H1 (cell line): Measurements from ENCODE around the gene DOCK11. TPM values are rescaled to one million over a fixed set of nuclear protein-coding genes. Genes with fewer than 3 reads are reported as not detected.
"Not testable (repeated sequence)": the region's sequence is repeated elsewhere in the genome, so short reads cannot be mapped to it uniquely, and the experiment has no call there.

ENCODE experiments used
- CTCF ChIA-PET: fragments of 300-600 bp; sonication (Branson Sonifier 250); formaldehyde crosslinking; loops from one replicate; lab custom pipeline; 2021; ENCODE audit not compliant: partially characterized antibody; lab: Charles Lee
- POLR2A ChIA-PET: fragments of 300-600 bp; sonication (Branson Sonifier 250); formaldehyde crosslinking; loops from one replicate; lab custom pipeline; 2021; ENCODE audit warnings: inconsistent platforms; ENCODE audit not compliant: partially characterized antibody; lab: Charles Lee
- DNase-seq, 2 experiments: peaks; one replicate each; pipeline versions ENCODE4 v3.0.0 to v3.0.0-alpha.2; 2010 to 2022; ENCODE audit warnings: low spot score in 2 of 2, low read depth in 1 of 2, mixed read lengths in 1 of 2
- FAIRE-seq: peaks from 2 replicates; lab custom pipeline; 2011; peaks lifted over from hg19 to GRCh38; lab: Jason Lieb, UNC
- H2AFZ ChIP-seq: 2 replicates; pipeline ENCODE4 v1.8.1; 2012; ENCODE audit warnings: low read length, inconsistent platforms
- H2AK5ac ChIP-seq: 2 replicates; pipeline ENCODE4 v1.6.1; 2013; ENCODE audit warnings: low read depth, low read length
- H2BK120ac ChIP-seq: replicated peaks from 2 replicates; pipeline ENCODE3; 2013; ENCODE audit warnings: low read depth, low read length, inconsistent platforms
- H2BK12ac ChIP-seq: 2 replicates; pipeline ENCODE4 v1.6.1; 2013; ENCODE audit warnings: low read depth, low read length
- H2BK15ac ChIP-seq: 2 replicates; pipeline ENCODE4 v1.6.1; 2013; ENCODE audit warnings: low read length
- H2BK20ac ChIP-seq: 2 replicates; pipeline ENCODE4 v1.6.1; 2013; ENCODE audit warnings: low read length
- H2BK5ac ChIP-seq: 2 replicates; pipeline ENCODE4 v1.6.1; 2013; ENCODE audit warnings: low read depth, low read length
- H3K14ac ChIP-seq: 2 replicates; pipeline ENCODE4 v1.6.1; 2013; ENCODE audit warnings: inconsistent platforms; ENCODE audit not compliant: insufficient read length
- H3K18ac ChIP-seq: 2 replicates; pipeline ENCODE4 v1.6.1; 2013; ENCODE audit warnings: low read length; ENCODE audit errors: extremely low read depth
- H3K23ac ChIP-seq: 2 replicates; pipeline ENCODE4 v1.6.1; 2013; ENCODE audit warnings: inconsistent platforms; ENCODE audit not compliant: insufficient read length
- H3K23me2 ChIP-seq: 2 replicates; pipeline ENCODE4 v1.6.1; 2013; ENCODE audit warnings: low read depth, low read length
- H3K27ac ChIP-seq: 2 replicates; pipeline ENCODE4 v1.6.1; 2011; ENCODE audit warnings: low read depth, low read length, inconsistent platforms
- H3K27me3 ChIP-seq, 4 experiments: replicated peaks in 1 of 4; 1 replicate in 1 of 4; 2 replicates in 3 of 4; pipeline versions ENCODE4 v1.6.1 to v1.8.1; 2011 to 2013; ENCODE audit warnings: low read length in 3 of 4, mild to moderate bottlenecking in 3 of 4, inconsistent platforms in 2 of 4, mixed read lengths in 2 of 4, moderate library complexity in 1 of 4; ENCODE audit not compliant: control insufficient read depth in 3 of 4, insufficient read depth in 3 of 4; ENCODE audit errors: extremely low read depth in 1 of 4
- H3K36me3 ChIP-seq, 4 experiments: 2 replicates each; pipeline versions ENCODE4 v1.6.1 to v1.8.1; 2011 to 2013; ENCODE audit warnings: mild to moderate bottlenecking in 4 of 4, low read length in 3 of 4, moderate library complexity in 2 of 4, control low read depth in 1 of 4, inconsistent platforms in 1 of 4; ENCODE audit not compliant: insufficient read depth in 4 of 4, control insufficient read depth in 2 of 4
- H3K4ac ChIP-seq: replicated peaks from 2 replicates; pipeline ENCODE3; 2013; ENCODE audit warnings: low read length, low read depth, mixed read lengths, inconsistent platforms; ENCODE audit not compliant: insufficient read length
- H3K4me1 ChIP-seq, 4 experiments: replicated peaks in 1 of 4; 1 replicate in 1 of 4; 2 replicates in 3 of 4; pipeline versions ENCODE4 v1.6.1 to v1.8.1; 2011 to 2013; ENCODE audit warnings: low read length in 3 of 4, inconsistent platforms in 2 of 4, mixed read lengths in 1 of 4; ENCODE audit not compliant: insufficient read depth in 4 of 4, control insufficient read depth in 3 of 4
- H3K4me2 ChIP-seq, 2 experiments: 2 replicates each; pipeline versions ENCODE4 v1.6.1 to v1.8.1; 2011 to 2013; ENCODE audit warnings: low read depth in 2 of 2, low read length in 2 of 2, control low read depth in 1 of 2, inconsistent platforms in 1 of 2, mild to moderate bottlenecking in 1 of 2; ENCODE audit not compliant: insufficient read depth in 1 of 2
- H3K4me3 ChIP-seq, 4 experiments: fragments of 200-600, 300-600 bp in 1 of 4; sonication (generic), shearing (Covaris generic), sonication (Bioruptor Twin) in 1 of 4; 2 replicates each; pipeline versions ENCODE4 v1.5.1 to v1.8.1; 2011 to 2016; ENCODE audit warnings: low read length in 4 of 4, low read depth in 3 of 4, control low read depth in 2 of 4, inconsistent platforms in 2 of 4, mild to moderate bottlenecking in 2 of 4, mixed read lengths in 1 of 4, moderate library complexity in 1 of 4; ENCODE audit not compliant: insufficient read depth in 2 of 4; ENCODE audit errors: extremely low read depth in 1 of 4
- H3K56ac ChIP-seq: replicated peaks from 2 replicates; pipeline ENCODE3; 2013; ENCODE audit warnings: low read depth, mild to moderate bottlenecking, mixed read lengths, low read length, inconsistent platforms; ENCODE audit not compliant: insufficient read length
- H3K79me1 ChIP-seq: 2 replicates; pipeline ENCODE4 v1.6.1; 2013; ENCODE audit warnings: low read depth, low read length, control low read depth
- H3K79me2 ChIP-seq, 2 experiments: 2 replicates each; pipeline versions ENCODE4 v1.6.1 to v1.8.1; 2012 to 2013; ENCODE audit warnings: low read length in 2 of 2, mild to moderate bottlenecking in 2 of 2, inconsistent platforms in 1 of 2; ENCODE audit not compliant: insufficient read depth in 2 of 2, control insufficient read depth in 1 of 2
- H3K9ac ChIP-seq, 4 experiments: replicated peaks in 1 of 4; 1 replicate in 1 of 4; 2 replicates in 3 of 4; pipeline versions ENCODE4 v1.6.1 to v1.8.1; 2011 to 2013; ENCODE audit warnings: low read depth in 3 of 4, low read length in 3 of 4, control low read depth in 2 of 4, mild to moderate bottlenecking in 2 of 4, moderate library complexity in 2 of 4, inconsistent platforms in 1 of 4; ENCODE audit errors: extremely low read depth in 1 of 4
- H3K9me3 ChIP-seq, 2 experiments: 2 replicates each; pipeline versions ENCODE4 v1.6.1 to v1.8.1; 2012 to 2013; ENCODE audit warnings: mild to moderate bottlenecking in 2 of 2, moderate library complexity in 2 of 2, control low read depth in 1 of 2, inconsistent platforms in 1 of 2, low read depth in 1 of 2, low read length in 1 of 2, mixed read lengths in 1 of 2; ENCODE audit not compliant: insufficient read depth in 2 of 2
- H4K20me1 ChIP-seq, 2 experiments: replicated peaks in 1 of 2; 2 replicates each; pipeline versions ENCODE3 to v1.8.1; 2011 to 2013; ENCODE audit warnings: inconsistent platforms in 2 of 2, low read length in 2 of 2, mild to moderate bottlenecking in 1 of 2; ENCODE audit not compliant: insufficient read depth in 2 of 2, control insufficient read depth in 1 of 2
- H4K5ac ChIP-seq: 2 replicates; pipeline ENCODE4 v1.6.1; 2013; ENCODE audit warnings: low read length, low read depth, mixed read lengths, inconsistent platforms; ENCODE audit not compliant: insufficient read length
- H4K8ac ChIP-seq: 2 replicates; pipeline ENCODE4 v1.8.0; 2013; ENCODE audit warnings: mild to moderate bottlenecking, moderate library complexity, low read length, inconsistent platforms; ENCODE audit not compliant: insufficient read depth; ENCODE audit errors: extremely low read depth
- H4K91ac ChIP-seq: replicated peaks from 2 replicates; pipeline ENCODE3; 2013; ENCODE audit warnings: low read length, mixed read lengths, inconsistent platforms; ENCODE audit not compliant: insufficient read length
- WGBS, 2 experiments: shearing (Covaris generic) in 1 of 2; methylation state at CpG; one replicate each; pipeline versions ENCODE4 v1.1.6 to v1.1.7; 2013 to 2015; ENCODE audit warnings: low lambda C conversion rate in 2 of 2, mixed read lengths in 2 of 2, inconsistent platforms in 1 of 2, low coverage in 1 of 2, missing lambda C conversion rate in 1 of 2; ENCODE audit not compliant: insufficient replicate concordance in 2 of 2, insufficient coverage in 1 of 2, insufficient read length in 1 of 2; ENCODE audit errors: extremely low coverage in 1 of 2, missing lambda C conversion rate in 1 of 2; 5-methylcytosine and 5-hydroxymethylcytosine counted together
- polyA plus RNA-seq, 7 experiments: library from polyadenylated mRNA; depleted of rRNA in 3 of 7; stranded (reverse) in 5 of 7; unstranded in 2 of 7; fragments of >200 nt in 5 of 7; fragments of 200-250 nt in 2 of 7; gene quantifications; 1 replicate in 5 of 7; 2 replicates in 1 of 7; 4 replicates in 1 of 7; pipeline versions ENCODE4 v1.2.1 to v1.2.3, GENCODE V29; 2011 to 2013; ENCODE audit warnings: missing spikeins in 2 of 7, mixed read lengths in 2 of 7
- total RNA-seq: library from RNA; stranded (reverse); fragmentation: NEBNext Ultra II Directional; extraction: Animal tissue kit (Norgen Biotek cat#: 25700); gene quantifications from 2 replicates; pipeline ENCODE4 v1.2.1, GENCODE V29; 2021

DOCK11 gene
- total and polyA plus RNA-seq, 2 of the 8 experiments (the other 6 are each of a cell fraction or from before 2014, with no cell fraction given), result 4.9 to 12.0 TPM

DNA sequence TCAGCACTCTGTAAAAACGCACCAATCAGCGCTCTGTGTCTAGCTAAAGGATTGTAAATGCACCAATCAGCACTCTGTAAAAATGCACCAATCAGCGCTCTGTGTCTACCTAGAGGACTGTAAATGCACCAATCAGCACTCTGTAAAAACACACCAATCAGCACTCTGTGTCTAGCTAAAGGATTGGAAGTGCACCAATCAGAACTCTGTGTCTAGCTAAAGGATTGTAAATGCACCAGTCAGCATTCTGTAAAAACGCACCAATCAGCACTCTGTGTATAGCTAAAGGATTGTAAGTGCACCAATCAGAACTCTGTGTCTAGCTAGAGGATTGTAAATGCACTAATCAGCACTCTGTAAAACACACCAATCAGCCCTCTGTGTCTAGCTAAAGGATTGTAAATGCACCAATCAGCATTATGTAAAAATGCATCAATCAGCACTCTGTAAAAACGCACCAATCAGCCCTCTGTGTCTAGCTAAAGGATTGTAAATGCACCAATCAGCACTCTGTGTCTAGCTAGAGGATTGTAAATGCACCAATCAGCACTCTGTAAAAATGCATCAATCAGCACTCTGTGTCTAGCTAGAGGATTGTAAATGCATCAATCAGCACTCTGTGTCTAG lies 24.8 kb upstream of the DOCK11 start:
- H3K4me3 ChIP-seq, H3K4ac ChIP-seq: not testable (repeated sequence)
- CTCF ChIA-PET, result interaction anchor here (0.6 to 1.2 kb wide), 2 partner anchors 9 to 10 kb away, joined by 4 to 5 read pairs; no protein-coding TSS in a partner anchor

More for the DNA sequence above, 24.8 kb upstream of the DOCK11 start:
- not testable (repeated sequence) for H3K4me1 ChIP-seq, H4K91ac ChIP-seq, H2AK5ac ChIP-seq, H4K20me1 ChIP-seq, H2BK12ac ChIP-seq, H3K27me3 ChIP-seq, H3K23me2 ChIP-seq, H3K18ac ChIP-seq, DNase-seq, H4K5ac ChIP-seq, H2BK15ac ChIP-seq, H3K14ac ChIP-seq, H3K9me3 ChIP-seq, H2BK120ac ChIP-seq, H2BK20ac ChIP-seq, H3K4me2 ChIP-seq, H3K56ac ChIP-seq, H4K8ac ChIP-seq, H2AFZ ChIP-seq, H3K9ac ChIP-seq, H3K79me1 ChIP-seq, FAIRE-seq, H2BK5ac ChIP-seq, H3K27ac ChIP-seq, H3K79me2 ChIP-seq, H3K36me3 ChIP-seq, H3K23ac ChIP-seq
- POLR2A ChIA-PET, result interaction anchor here (1.0 kb wide), 1 partner anchor 25 kb away, joined by 3 read pairs; no protein-coding TSS in a partner anchor
- WGBS, 2 experiments, result 80% methylated on average over 3 of the region's 5 CpGs; no CpG with 5 or more reads in 1 of the 2 experiments
